Vagina (tissue), 2 donors: ENCODE measurements around the gene EPHB6. TPM values are rescaled to one million over a fixed set of nuclear protein-coding genes. Genes with fewer than 3 reads are reported as not detected.

Source experiments
- DNase-seq, 2 donors: peaks; one replicate each; pipeline ENCODE4 v3.0.0-alpha.2; 2017; ENCODE audit errors: extremely low spot score in 2 of 2
- H3K27ac ChIP-seq: fragments of 200-600 bp; sonication (generic); one replicate; pipeline ENCODE4 v1.5.1; 2019
- H3K27me3 ChIP-seq: fragments of 200-600 bp; sonication (generic); one replicate; pipeline ENCODE4 v1.5.1; 2019
- H3K36me3 ChIP-seq, 2 donors: fragments of 200-600 bp; sonication (generic); one replicate each; pipeline ENCODE4 v1.5.1; 2017 to 2019
- H3K4me1 ChIP-seq: fragments of 200-600 bp; sonication (generic); one replicate; pipeline ENCODE4 v1.5.1; 2019
- H3K4me3 ChIP-seq, 2 donors: fragments of 200-600 bp; sonication (generic); 1 replicate in 1 of 2; 2 replicates in 1 of 2; pipeline ENCODE4 v1.5.1; 2016 to 2019
- H3K9me3 ChIP-seq: fragments of 200-600 bp; sonication (generic); one replicate; pipeline ENCODE4 v1.5.1; 2019
- POLR2A ChIP-seq, 2 donors: fragments of 450-650 bp; IDR thresholded peaks; one replicate each; pipeline ENCODE4 v1.6.1; 2017; ENCODE audit warnings: antibody characterized with exemption in 2 of 2, mild to moderate bottlenecking in 2 of 2, moderate library complexity in 2 of 2
- POLR2AphosphoS5 ChIP-seq, 2 donors: sonication (generic); formaldehyde crosslinking; IDR thresholded peaks; one replicate each; pipeline ENCODE4 v1.9.0; 2017; ENCODE audit warnings: antibody characterized with exemption in 2 of 2, mild to moderate bottlenecking in 2 of 2, low read depth in 1 of 2; ENCODE audit not compliant: insufficient read depth in 1 of 2
- intact Hi-C: fragments of 100-400 bp; cut with DNase I; formaldehyde crosslinking; loops from one replicate; pipeline ENCODE4 v1.15.1; 2023
- total RNA-seq: library from RNA; depleted of rRNA; stranded (reverse); fragments of >200 nt; gene quantifications from one replicate; pipeline ENCODE4 v1.2.3, GENCODE V29; 2016
- TF ChIP-seq, protein P1 (sequence below), 3 experiments: fragments of 450-650 bp in 2 of 3; fragments of 200-600 bp in 1 of 3; sonication (generic) in 1 of 3; IDR thresholded peaks; one replicate each; pipeline ENCODE4 v1.5.1; 2017 to 2019; ENCODE audit warnings: antibody characterized with exemption in 3 of 3, mild to moderate bottlenecking in 2 of 3, moderate library complexity in 2 of 3

Gene EPHB6
- total RNA-seq, 1 donor from 2014 or later: 68.3 TPM

DNA sequence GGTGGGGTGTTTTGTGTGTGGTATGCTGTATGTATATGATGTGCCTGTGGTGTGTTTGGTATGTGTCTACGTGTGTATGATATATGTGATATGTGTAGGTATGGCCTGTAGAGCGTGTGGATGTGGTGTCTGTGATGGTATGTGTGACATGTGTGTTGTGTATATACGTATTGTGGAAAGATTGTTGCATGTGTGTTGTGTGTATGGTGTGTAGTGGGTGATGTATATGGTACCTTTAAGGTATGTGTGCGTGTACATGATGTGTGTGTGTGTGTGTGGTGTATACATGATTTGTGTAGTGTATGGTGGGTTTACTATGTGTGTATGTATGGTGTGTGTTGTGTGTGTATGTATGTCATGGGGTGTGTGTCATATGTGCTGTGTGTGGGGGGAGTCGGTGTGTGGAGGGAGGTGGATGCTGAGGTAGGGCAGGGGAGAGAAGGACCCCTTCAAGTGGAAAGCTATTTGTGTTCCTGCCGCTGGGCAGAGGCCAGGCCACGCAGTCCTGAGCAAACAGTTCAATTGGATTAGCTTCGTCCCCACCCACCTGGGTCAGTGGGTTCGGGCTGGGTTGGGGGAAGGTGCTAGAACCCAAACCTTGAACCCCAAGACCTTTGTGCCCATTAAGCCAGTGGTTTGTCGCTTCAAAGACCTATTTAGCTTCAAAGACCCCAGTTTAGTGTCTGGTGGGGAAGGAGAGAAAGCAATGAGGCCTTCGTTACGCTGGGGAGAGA is 32.6 kb downstream of the EPHB6 start:
- H3K4me1 ChIP-seq: peaks cover 12% of the 10 kb centered on the region
- no peaks in the 10 kb centered on the region for H3K9me3 ChIP-seq
- no peak for TF ChIP-seq POLR2AphosphoS5 (IDR thresholded peaks at IDR 0.05; ENCODE audit: insufficient read depth in 1 of 2, low read depth in 1 of 2)
- no peak for TF ChIP-seq POLR2A (IDR thresholded peaks at IDR 0.05)
- TF ChIP-seq, protein P1, sequence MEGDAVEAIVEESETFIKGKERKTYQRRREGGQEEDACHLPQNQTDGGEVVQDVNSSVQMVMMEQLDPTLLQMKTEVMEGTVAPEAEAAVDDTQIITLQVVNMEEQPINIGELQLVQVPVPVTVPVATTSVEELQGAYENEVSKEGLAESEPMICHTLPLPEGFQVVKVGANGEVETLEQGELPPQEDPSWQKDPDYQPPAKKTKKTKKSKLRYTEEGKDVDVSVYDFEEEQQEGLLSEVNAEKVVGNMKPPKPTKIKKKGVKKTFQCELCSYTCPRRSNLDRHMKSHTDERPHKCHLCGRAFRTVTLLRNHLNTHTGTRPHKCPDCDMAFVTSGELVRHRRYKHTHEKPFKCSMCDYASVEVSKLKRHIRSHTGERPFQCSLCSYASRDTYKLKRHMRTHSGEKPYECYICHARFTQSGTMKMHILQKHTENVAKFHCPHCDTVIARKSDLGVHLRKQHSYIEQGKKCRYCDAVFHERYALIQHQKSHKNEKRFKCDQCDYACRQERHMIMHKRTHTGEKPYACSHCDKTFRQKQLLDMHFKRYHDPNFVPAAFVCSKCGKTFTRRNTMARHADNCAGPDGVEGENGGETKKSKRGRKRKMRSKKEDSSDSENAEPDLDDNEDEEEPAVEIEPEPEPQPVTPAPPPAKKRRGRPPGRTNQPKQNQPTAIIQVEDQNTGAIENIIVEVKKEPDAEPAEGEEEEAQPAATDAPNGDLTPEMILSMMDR (IDR thresholded peaks at IDR 0.05): no peak
- no peak overlapping the region for H3K27ac ChIP-seq
- no peak for DNase-seq
- intact Hi-C loops: no loop called here
- no peak overlapping the region for H3K4me3 ChIP-seq
- no peaks in the 10 kb centered on the region for H3K36me3 ChIP-seq
- no peaks in the 10 kb centered on the region for H3K27me3 ChIP-seq

DNA sequence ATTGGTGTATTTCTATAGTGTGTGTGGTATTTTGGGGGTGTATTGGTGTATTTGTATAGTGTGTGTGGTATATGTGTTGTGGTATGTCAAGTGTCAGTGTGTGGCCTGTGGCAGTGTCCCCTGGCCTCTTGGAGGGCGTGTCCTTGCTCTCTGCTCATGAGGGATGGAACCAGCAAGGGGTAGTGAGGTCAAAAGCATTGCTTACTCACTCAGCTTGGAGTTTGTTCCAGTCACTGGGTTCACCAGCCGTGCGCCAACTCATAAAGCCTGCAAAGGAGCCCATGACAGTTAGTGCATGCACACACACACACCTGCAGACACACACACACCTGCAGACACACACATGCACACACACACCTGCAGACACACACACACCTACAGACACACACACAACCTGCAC is 34.9 kb downstream of the EPHB6 start:
- no peak overlapping the region for H3K27ac ChIP-seq
- no peaks in the 10 kb centered on the region for H3K27me3 ChIP-seq
- H3K36me3 ChIP-seq: no peaks in the 10 kb centered on the region
- no peaks in the 10 kb centered on the region for H3K9me3 ChIP-seq
- TF ChIP-seq POLR2AphosphoS5 (IDR thresholded peaks at IDR 0.05; ENCODE audit: insufficient read depth in 1 of 2, low read depth in 1 of 2): no peak
- H3K4me3 ChIP-seq: no peak overlapping the region
- no peak for DNase-seq
- peaks cover 12% of the 10 kb centered on the region for H3K4me1 ChIP-seq
- intact Hi-C loops: no loop called here

DNA sequence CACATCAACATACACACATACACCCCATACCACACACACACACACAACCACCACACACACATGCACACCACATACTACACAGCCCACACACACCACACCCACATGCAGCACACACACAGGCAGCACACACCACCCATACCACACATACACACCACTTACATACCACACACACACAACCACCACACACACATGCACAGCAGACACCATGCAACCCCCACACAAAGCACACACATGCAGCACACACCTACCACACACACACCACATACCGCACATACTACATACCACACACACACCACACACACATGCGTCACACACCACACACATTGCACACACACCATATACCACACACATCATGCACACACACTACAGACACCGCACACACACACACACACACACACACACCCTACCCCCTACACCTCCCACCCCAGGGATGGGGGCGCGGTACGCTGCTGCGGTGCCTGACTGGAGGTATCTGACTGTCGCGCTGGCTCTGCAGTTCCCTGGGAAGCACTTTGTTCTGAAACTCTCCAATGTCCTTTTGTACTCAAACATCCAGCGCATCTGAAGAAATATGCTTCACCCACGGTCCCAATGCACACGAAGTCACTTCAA is 36.1 kb downstream of the EPHB6 start:
- Histone ChIP-seq H3K4me3 (no peak overlapping the region), H3K9me3 (no peaks in the 10 kb centered on the region), H3K27ac (no peak overlapping the region), H3K27me3 (no peaks in the 10 kb centered on the region), H3K4me1 (peaks cover 9% of the 10 kb centered on the region), H3K36me3 (no peaks in the 10 kb centered on the region)
- peak in 1 of 2 donors; percentile 84 for DNase-seq
- intact Hi-C loops: no loop called here
- no peak for TF ChIP-seq POLR2A (IDR thresholded peaks at IDR 0.05)
- TF ChIP-seq, protein P1 (IDR thresholded peaks at IDR 0.05): no peak
- TF ChIP-seq POLR2AphosphoS5 (IDR thresholded peaks at IDR 0.05; ENCODE audit: insufficient read depth in 1 of 2, low read depth in 1 of 2): no peak

DNA sequence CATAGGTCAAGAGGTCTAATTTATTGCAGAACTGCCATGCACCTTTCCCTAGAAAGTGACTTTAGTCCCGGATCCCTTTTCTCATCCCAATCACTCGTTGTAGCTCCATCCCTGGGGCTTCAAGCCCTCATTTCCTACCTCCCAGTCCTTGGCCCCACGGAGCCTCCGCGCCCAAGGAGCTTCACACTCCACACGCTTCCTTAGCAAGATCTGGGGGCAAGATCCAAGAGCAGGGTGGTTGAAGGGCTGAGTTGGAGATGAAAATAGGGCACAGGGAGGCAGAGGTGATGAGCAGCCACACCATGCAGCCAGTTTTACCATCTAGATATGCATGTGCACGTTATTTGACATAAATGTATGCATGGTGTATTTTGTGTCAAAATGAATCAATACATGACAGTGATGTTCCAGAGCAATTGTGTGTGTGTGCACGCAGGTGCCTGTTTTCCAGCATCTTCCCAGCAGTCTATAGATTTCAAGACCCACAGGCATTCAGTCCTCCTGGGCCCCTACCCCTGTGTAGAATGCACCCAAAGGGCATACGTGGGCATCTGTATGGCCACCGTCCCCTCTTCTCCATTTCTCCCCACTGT is 36.7 kb downstream of the EPHB6 start:
- intact Hi-C loops: no loop called here
- H3K4me1 ChIP-seq: peaks cover 3% of the 10 kb centered on the region
- H3K4me3 ChIP-seq: no peak overlapping the region
- no peak for TF ChIP-seq POLR2AphosphoS5 (IDR thresholded peaks at IDR 0.05; ENCODE audit: insufficient read depth in 1 of 2, low read depth in 1 of 2)
- H3K27ac ChIP-seq: no peak overlapping the region
- DNase-seq: peak in 1 of 2 donors; percentile 64
- no peaks in the 10 kb centered on the region for H3K36me3 ChIP-seq
- H3K9me3 ChIP-seq: no peaks in the 10 kb centered on the region
- no peaks in the 10 kb centered on the region for H3K27me3 ChIP-seq

DNA sequence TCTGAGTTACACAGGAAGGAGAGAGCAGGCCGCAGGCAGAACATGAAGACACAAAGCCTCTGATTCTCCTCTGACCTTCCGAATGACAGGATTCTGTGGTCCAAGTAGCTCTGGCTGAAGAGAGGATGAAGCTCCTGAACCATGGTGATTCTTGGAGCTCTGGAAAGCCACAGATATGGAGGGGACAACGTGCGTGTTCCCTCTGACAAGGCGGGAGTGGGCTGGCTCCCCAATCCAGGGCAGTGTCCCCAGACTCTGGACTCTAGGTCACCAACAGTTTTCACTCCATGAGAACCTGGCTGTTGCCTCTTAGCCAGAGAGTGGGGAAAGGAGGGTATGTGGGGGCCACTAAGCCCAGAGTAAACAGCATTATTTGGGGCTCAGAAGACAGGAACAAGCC is 38.1 kb downstream of the EPHB6 start:
- Histone ChIP-seq H3K36me3 (no peaks in the 10 kb centered on the region), H3K27ac (no peak overlapping the region), H3K4me1 (no peaks in the 10 kb centered on the region), H3K9me3 (no peaks in the 10 kb centered on the region), H3K27me3 (no peaks in the 10 kb centered on the region), H3K4me3 (no peak overlapping the region)
- DNase-seq: peak in 1 of 2 donors; percentile 90
- TF ChIP-seq POLR2A (IDR thresholded peaks at IDR 0.05): no peak
- no peak for TF ChIP-seq POLR2AphosphoS5 (IDR thresholded peaks at IDR 0.05; ENCODE audit: insufficient read depth in 1 of 2, low read depth in 1 of 2)
- intact Hi-C loops: no loop called here

DNA sequence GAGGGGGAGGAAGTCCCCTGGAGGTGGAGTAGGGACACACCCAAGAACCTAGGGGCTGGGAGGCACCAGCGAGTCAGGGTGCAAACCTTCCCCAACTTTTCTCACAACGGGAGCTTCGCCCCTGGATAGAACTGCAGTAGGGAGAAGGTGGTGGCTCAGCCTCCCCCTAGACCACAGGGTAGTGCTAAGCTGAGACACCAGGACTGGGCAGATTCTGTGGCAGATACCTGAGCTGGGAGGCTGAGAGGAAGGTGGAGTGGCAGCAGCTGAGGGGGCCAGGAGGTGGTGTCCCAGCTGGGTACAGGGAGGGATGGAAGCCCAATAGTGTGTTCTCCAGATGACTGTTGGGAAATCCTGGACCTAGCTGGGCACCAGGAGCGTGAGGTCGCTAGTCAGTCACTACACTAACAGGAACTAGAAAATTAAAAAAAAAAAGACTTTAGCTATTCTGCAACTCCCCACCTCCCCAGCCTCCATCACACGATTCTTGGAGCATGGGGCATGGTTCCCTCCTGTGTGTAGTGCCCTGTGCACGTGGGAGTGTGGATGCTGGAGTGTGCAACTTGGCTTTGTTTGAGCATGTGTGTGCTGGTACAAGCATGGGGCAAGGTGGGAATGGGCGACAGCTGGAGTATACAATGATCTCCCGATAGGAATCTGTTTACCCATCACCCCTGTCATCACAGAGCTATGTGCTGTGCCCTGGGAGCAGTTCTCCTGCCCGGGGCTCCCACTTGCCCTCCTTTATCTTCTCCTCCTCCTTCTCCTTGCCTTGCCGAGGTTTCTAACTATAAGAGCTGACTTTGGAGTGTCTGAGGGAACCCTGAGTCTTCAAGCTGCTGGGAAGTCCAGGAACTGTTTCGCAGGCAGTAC is 39.5 kb downstream of the EPHB6 start:
- Histone ChIP-seq H3K9me3 (no peaks in the 10 kb centered on the region), H3K27me3 (no peaks in the 10 kb centered on the region), H3K4me1 (no peaks in the 10 kb centered on the region), H3K4me3 (no peak overlapping the region), H3K27ac (no peak overlapping the region), H3K36me3 (no peaks in the 10 kb centered on the region)
- TF ChIP-seq POLR2A (IDR thresholded peaks at IDR 0.05) (no peak), POLR2AphosphoS5 (IDR thresholded peaks at IDR 0.05; ENCODE audit: insufficient read depth in 1 of 2, low read depth in 1 of 2) (no peak)
- TF ChIP-seq, protein P1 (IDR thresholded peaks at IDR 0.05): no peak
- intact Hi-C loops: no loop called here
- peak; percentile 77 to 81 for DNase-seq
